ENCODE results near the gene PCNA. TPM values are rescaled to one million over a fixed set of nuclear protein-coding genes. Genes with fewer than 3 reads are reported as not detected.
A peak's percentile ranks its signal among the peaks of the same experiment; 100 is the strongest.

Gene PCNA
- total RNA-seq, 2 donors from 2014 or later, result 168 to 169 TPM

- Mint-ChIP-seq H3K4me3 (peak overlapping the region; percentile 94), H3K36me3 (ENCODE audit: low read depth) (peaks cover 10% of the 10 kb centered on the region), H3K27me3 (ENCODE audit: insufficient read depth) (no peaks in the 10 kb centered on the region), H3K9me3 (no peaks in the 10 kb centered on the region), H3K4me1 (peaks cover 13% of the 10 kb centered on the region), H3K27ac (peak overlapping the region; percentile 97)
- no peaks in the 10 kb centered on the region for H3K4me1 ChIP-seq (ENCODE audit: control insufficient read depth, insufficient read depth, low read length)
- no peak for TF ChIP-seq CTCF (conservative IDR thresholded peaks at IDR 0.05)
- WGBS, 2 experiments (ENCODE audit: insufficient coverage in 1 of 2, insufficient read length in 1 of 2), result 0% methylated on average over 43 of the region's 44 CpGs; no CpG with 5 or more reads in 1 of the 2 experiments
- peak; percentile 82 for DNase-seq
- H3K36me3 ChIP-seq (ENCODE audit: control insufficient read depth, insufficient read depth, low read length), result peaks cover 4% of the 10 kb centered on the region
- peak overlapping the region; percentile 79 for H3K27ac ChIP-seq (ENCODE audit: low read depth, low read length)
- H3K4me3 ChIP-seq (ENCODE audit: low read length), result peak overlapping the region; percentile 96
- H3K9ac ChIP-seq (ENCODE audit: extremely low read depth, low read length, poor library complexity, severe bottlenecking), result peak overlapping the region; percentile 93
- no peaks in the 10 kb centered on the region for H3K27me3 ChIP-seq (ENCODE audit: control insufficient read depth, insufficient read depth, low read length, poor library complexity, severe bottlenecking)
- H3K9me3 ChIP-seq (ENCODE audit: control insufficient read depth, low read length), result no peaks in the 10 kb centered on the region
Observed at GRCh38 chr20:5127204-5127858, 7.6 kb upstream of the PCNA start.

- peak within 1 kb of the TSS; percentile 96 for H3K4me3 ChIP-seq (ENCODE audit: low read length)
- H3K27ac Mint-ChIP-seq, result peak within 1 kb of the TSS; percentile 97
- peak; percentile 100 for DNase-seq
- TF ChIP-seq CTCF (conservative IDR thresholded peaks at IDR 0.05), result peak; percentile 73
- peaks cover 13% of the 10 kb centered on the region for H3K4me1 Mint-ChIP-seq
- H3K9me3 Mint-ChIP-seq, result no peaks in the 10 kb centered on the region
- peaks cover 4% of the 10 kb centered on the region for H3K36me3 ChIP-seq (ENCODE audit: control insufficient read depth, insufficient read depth, low read length)
- no peaks in the 10 kb centered on the region for H3K4me1 ChIP-seq (ENCODE audit: control insufficient read depth, insufficient read depth, low read length)
- H3K4me3 Mint-ChIP-seq, result peak within 1 kb of the TSS; percentile 94
- H3K9me3 ChIP-seq (ENCODE audit: control insufficient read depth, low read length), result no peaks in the 10 kb centered on the region
- WGBS, 2 experiments (ENCODE audit: insufficient coverage in 1 of 2, insufficient read length in 1 of 2), result 0% methylated on average over 15 to 78 of the region's 78 CpGs
- no peaks in the 10 kb centered on the region for H3K27me3 ChIP-seq (ENCODE audit: control insufficient read depth, insufficient read depth, low read length, poor library complexity, severe bottlenecking)
- peak within 1 kb of the TSS; percentile 93 for H3K9ac ChIP-seq (ENCODE audit: extremely low read depth, low read length, poor library complexity, severe bottlenecking)
- peak within 1 kb of the TSS; percentile 79 for H3K27ac ChIP-seq (ENCODE audit: low read depth, low read length)
- H3K36me3 Mint-ChIP-seq (ENCODE audit: low read depth), result peaks cover 9% of the 10 kb centered on the region
- H3K27me3 Mint-ChIP-seq (ENCODE audit: insufficient read depth), result no peaks in the 10 kb centered on the region
Observed at GRCh38 chr20:5126512-5127203, 6.9 kb upstream of the PCNA start, which contains the start of gene CDS2. TSS of gene CDS2 (plus strand) at chr20:5127008. CDS start at chr20:5127093, 85 bp downstream.

GRCh38 chr20:5122873-5123260, 3.1 kb upstream of the PCNA start:
- H3K36me3 Mint-ChIP-seq (ENCODE audit: low read depth), result peaks cover 12% of the 10 kb centered on the region
- no peak overlapping the region for H3K4me3 Mint-ChIP-seq
- Histone ChIP-seq H3K9ac (ENCODE audit: extremely low read depth, low read length, poor library complexity, severe bottlenecking) (no peak overlapping the region), H3K4me3 (ENCODE audit: low read length) (no peak overlapping the region), H3K9me3 (ENCODE audit: control insufficient read depth, low read length) (no peaks in the 10 kb centered on the region), H3K27ac (ENCODE audit: low read depth, low read length) (no peak overlapping the region), H3K27me3 (ENCODE audit: control insufficient read depth, insufficient read depth, low read length, poor library complexity, severe bottlenecking) (no peaks in the 10 kb centered on the region), H3K4me1 (ENCODE audit: control insufficient read depth, insufficient read depth, low read length) (no peaks in the 10 kb centered on the region), H3K36me3 (ENCODE audit: control insufficient read depth, insufficient read depth, low read length) (peaks cover 7% of the 10 kb centered on the region)
- WGBS, 2 experiments (ENCODE audit: insufficient coverage in 1 of 2, insufficient read length in 1 of 2), result 80 to 94% methylated on average over 1 of the region's 1 CpG
- no peak for DNase-seq
- H3K4me1 Mint-ChIP-seq, result peaks cover 7% of the 10 kb centered on the region
- H3K9me3 Mint-ChIP-seq, result no peaks in the 10 kb centered on the region
- no peaks in the 10 kb centered on the region for H3K27me3 Mint-ChIP-seq (ENCODE audit: insufficient read depth)
- no peak overlapping the region for H3K27ac Mint-ChIP-seq
- no peak for TF ChIP-seq CTCF (conservative IDR thresholded peaks at IDR 0.05)
